ENCODE measurements around the gene CYTH1.

The CYTH1 gene

GRCh38 chr17:78788451-78788850 is 6.4 kb upstream of the CYTH1 start:
- Histone ChIP-seq H3K79me2 (no peaks in the 10 kb centered on the region), H3K4me1 (peaks cover 3% of the 10 kb centered on the region), H3K4me3 (ENCODE audit: low read depth, low read length) (no peak overlapping the region), H3K9me3 (ENCODE audit: control insufficient read depth, low read length) (no peaks in the 10 kb centered on the region), H3K9ac (no peak overlapping the region), H3K36me3 (ENCODE audit: control insufficient read depth, insufficient read depth, low read length) (no peaks in the 10 kb centered on the region), H3K27me3 (ENCODE audit: control insufficient read depth, insufficient read depth, low read length) (no peaks in the 10 kb centered on the region), H2AFZ (no peak overlapping the region), H3K27ac (no peak overlapping the region), H3K4me2 (ENCODE audit: low read length) (no peak overlapping the region)
- TF ChIP-seq, protein P1, sequence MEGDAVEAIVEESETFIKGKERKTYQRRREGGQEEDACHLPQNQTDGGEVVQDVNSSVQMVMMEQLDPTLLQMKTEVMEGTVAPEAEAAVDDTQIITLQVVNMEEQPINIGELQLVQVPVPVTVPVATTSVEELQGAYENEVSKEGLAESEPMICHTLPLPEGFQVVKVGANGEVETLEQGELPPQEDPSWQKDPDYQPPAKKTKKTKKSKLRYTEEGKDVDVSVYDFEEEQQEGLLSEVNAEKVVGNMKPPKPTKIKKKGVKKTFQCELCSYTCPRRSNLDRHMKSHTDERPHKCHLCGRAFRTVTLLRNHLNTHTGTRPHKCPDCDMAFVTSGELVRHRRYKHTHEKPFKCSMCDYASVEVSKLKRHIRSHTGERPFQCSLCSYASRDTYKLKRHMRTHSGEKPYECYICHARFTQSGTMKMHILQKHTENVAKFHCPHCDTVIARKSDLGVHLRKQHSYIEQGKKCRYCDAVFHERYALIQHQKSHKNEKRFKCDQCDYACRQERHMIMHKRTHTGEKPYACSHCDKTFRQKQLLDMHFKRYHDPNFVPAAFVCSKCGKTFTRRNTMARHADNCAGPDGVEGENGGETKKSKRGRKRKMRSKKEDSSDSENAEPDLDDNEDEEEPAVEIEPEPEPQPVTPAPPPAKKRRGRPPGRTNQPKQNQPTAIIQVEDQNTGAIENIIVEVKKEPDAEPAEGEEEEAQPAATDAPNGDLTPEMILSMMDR (IDR thresholded peaks at IDR 0.05) = no peak

DNA sequence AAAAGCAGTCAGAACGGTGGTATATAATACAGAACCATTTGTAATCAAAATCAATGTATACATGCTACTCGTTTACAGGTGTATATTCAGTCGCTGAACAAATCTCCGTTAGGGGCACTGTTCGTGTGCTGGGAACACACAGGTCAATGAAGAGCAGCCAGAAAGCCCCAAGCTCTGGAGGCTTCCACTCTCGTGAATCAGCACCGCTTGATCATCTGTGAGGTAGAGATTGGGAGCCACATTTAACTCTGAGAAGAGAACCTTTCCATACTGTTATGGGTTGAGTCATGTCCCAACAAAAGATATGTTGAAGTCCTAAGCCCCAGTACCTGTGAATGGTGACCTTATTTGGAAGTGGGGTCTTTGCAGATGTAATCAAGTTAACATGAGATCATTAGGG is 5.4 kb upstream of the CYTH1 start:
- H3K4me1 ChIP-seq = peaks cover 9% of the 10 kb centered on the region
- H3K4me2 ChIP-seq (ENCODE audit: low read length) = no peak overlapping the region
- no peaks in the 10 kb centered on the region for H3K9me3 ChIP-seq (ENCODE audit: control insufficient read depth, low read length)

DNA sequence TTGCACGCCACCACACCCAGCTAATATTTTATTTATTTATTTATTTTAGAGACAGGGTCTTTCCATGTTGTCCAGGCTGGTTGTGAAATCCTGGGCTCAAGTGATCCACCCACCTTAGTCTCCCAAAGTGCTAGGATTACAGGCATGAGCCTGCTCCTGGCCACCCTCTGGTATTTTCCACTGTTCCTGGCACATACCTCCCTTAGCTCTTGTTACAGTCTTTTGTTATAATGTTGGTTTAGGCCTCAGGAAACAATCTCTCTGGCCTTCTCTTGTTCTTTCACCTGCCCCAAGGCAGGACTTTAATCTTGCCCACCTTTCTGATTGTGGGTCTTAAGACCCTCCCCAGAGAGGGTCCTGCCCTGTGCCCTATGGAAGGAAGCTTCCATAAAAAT is 3.6 kb upstream of the CYTH1 start:
- H3K27ac ChIP-seq = no peak overlapping the region
- peaks cover 9% of the 10 kb centered on the region for H3K4me1 ChIP-seq
- no peak overlapping the region for H3K4me2 ChIP-seq (ENCODE audit: low read length)
- H3K9ac ChIP-seq = no peak overlapping the region
- H3K36me3 ChIP-seq (ENCODE audit: control insufficient read depth, insufficient read depth, low read length) = no peaks in the 10 kb centered on the region
- H3K4me3 ChIP-seq (ENCODE audit: low read depth, low read length) = no peak overlapping the region
- no peaks in the 10 kb centered on the region for H3K9me3 ChIP-seq (ENCODE audit: control insufficient read depth, low read length)
- no peak overlapping the region for H2AFZ ChIP-seq
- H3K79me2 ChIP-seq = no peaks in the 10 kb centered on the region
- TF ChIP-seq, protein P1 (IDR thresholded peaks at IDR 0.05) = no peak
- H3K27me3 ChIP-seq (ENCODE audit: control insufficient read depth, insufficient read depth, low read length) = no peaks in the 10 kb centered on the region

More for the DNA sequence above, 5.4 kb upstream of the CYTH1 start:
- H2AFZ ChIP-seq = no peak overlapping the region
- no peaks in the 10 kb centered on the region for H3K27me3 ChIP-seq (ENCODE audit: control insufficient read depth, insufficient read depth, low read length)
- H3K79me2 ChIP-seq = no peaks in the 10 kb centered on the region
- H3K36me3 ChIP-seq (ENCODE audit: control insufficient read depth, insufficient read depth, low read length) = no peaks in the 10 kb centered on the region
- TF ChIP-seq, protein P1 (IDR thresholded peaks at IDR 0.05) = no peak
- no peak overlapping the region for H3K27ac ChIP-seq
- H3K9ac ChIP-seq = no peak overlapping the region
- H3K4me3 ChIP-seq (ENCODE audit: low read depth, low read length) = no peak overlapping the region

DNA sequence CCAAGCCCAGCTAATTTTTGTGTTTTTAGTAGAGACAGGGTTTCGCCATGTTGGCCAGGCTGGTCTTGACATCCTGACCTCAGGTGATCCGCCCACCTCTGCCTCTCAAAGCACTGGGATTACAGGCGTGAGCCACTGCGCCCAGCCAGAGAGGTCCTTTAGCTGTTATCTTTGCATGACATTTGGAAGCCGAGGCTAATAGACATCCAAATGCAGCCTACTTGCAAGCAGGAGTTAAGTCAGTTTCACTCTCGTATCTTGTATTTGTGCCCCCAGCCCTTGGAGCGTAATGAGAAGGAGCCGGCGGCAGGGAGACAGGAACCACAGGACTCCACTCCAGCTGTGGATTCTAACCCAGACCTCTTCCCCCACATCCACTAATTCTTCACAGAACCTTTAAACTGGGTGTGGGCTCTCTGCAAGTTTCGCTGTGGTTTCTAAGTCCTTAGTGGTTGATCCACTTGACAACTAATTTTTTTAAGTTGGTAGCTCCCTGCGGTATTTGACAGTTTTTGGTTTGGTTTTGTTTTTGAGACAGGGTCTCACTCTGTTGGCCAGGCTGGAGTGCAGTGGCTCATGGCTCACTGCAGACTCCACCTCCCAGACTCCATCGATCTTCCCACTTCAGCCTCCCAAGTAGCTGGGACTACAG is 3.1 kb upstream of the CYTH1 start:
- no peaks in the 10 kb centered on the region for H3K36me3 ChIP-seq (ENCODE audit: control insufficient read depth, insufficient read depth, low read length)
- H3K4me3 ChIP-seq (ENCODE audit: low read depth, low read length) = no peak overlapping the region
- TF ChIP-seq, protein P1 (IDR thresholded peaks at IDR 0.05) = no peak
- no peaks in the 10 kb centered on the region for H3K27me3 ChIP-seq (ENCODE audit: control insufficient read depth, insufficient read depth, low read length)
- H3K9me3 ChIP-seq (ENCODE audit: control insufficient read depth, low read length) = no peaks in the 10 kb centered on the region
- no peaks in the 10 kb centered on the region for H3K79me2 ChIP-seq
- H3K4me1 ChIP-seq = peaks cover 9% of the 10 kb centered on the region
- no peak overlapping the region for H3K4me2 ChIP-seq (ENCODE audit: low read length)
- no peak overlapping the region for H3K9ac ChIP-seq
- H2AFZ ChIP-seq = no peak overlapping the region
- H3K27ac ChIP-seq = no peak overlapping the region

DNA sequence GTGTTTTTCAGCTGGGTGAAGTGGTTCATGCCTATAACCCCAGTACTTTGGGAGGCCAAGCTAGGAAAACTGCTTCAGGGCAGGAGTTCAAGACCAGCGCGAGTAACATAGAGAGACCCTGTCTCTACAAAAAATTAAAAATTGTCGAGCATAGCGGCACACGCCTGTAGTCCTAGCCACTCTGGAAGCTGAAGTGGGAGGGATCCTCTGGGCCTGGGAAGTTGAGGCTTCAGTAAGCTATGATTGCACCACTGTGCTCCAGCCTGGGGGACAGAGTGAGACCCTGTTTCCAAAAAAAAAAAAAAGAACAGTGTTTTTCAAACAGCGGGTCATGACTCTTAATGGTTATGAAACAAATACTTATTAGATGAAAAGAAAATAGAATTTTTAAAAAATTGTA is 2.3 kb upstream of the CYTH1 start:
- Histone ChIP-seq H3K9me3 (ENCODE audit: control insufficient read depth, low read length) (no peaks in the 10 kb centered on the region), H3K4me3 (ENCODE audit: low read depth, low read length) (no peak overlapping the region), H3K27ac (no peak overlapping the region), H3K79me2 (no peaks in the 10 kb centered on the region), H3K4me2 (ENCODE audit: low read length) (no peak overlapping the region), H3K27me3 (ENCODE audit: control insufficient read depth, insufficient read depth, low read length) (no peaks in the 10 kb centered on the region), H3K9ac (no peak overlapping the region), H3K36me3 (ENCODE audit: control insufficient read depth, insufficient read depth, low read length) (no peaks in the 10 kb centered on the region), H2AFZ (no peak overlapping the region), H3K4me1 (peaks cover 9% of the 10 kb centered on the region)
- TF ChIP-seq, protein P1 (IDR thresholded peaks at IDR 0.05) = no peak

Data from parathyroid adenoma (tissue), 2 donors.